Mucosa of descending colon (tissue), 3 donors: ENCODE data around the gene LINGO1. TPM values are rescaled to one million over a fixed set of nuclear protein-coding genes. Genes with fewer than 3 reads are reported as not detected.
A peak's percentile ranks its signal among the peaks of the same experiment; 100 is the strongest.

Experiments
- ATAC-seq: fragments of 200-7000 bp; cut with Tn5 transposase; one replicate; pipeline ENCODE4 v1.9.1; 2020; ENCODE audit warnings: mild to moderate bottlenecking, moderate library complexity
- DNase-seq, 3 donors: peaks; one replicate each; pipeline ENCODE4 v3.0.0-alpha.2; 2020
- H3K36me3 ChIP-seq: fragments of 200-600 bp; one replicate; pipeline ENCODE4 v1.8.0; 2021; ENCODE audit warnings: low read depth, mild to moderate bottlenecking
- H3K4me1 ChIP-seq: fragments of 200-600 bp; one replicate; pipeline ENCODE4 v1.8.0; 2021; ENCODE audit warnings: low read depth, mild to moderate bottlenecking
- H3K4me3 ChIP-seq: fragments of 200-600 bp; one replicate; pipeline ENCODE4 v1.8.0; 2021; ENCODE audit warnings: mild to moderate bottlenecking
- H3K9me3 ChIP-seq: fragments of 200-600 bp; one replicate; pipeline ENCODE4 v1.8.0; 2021; ENCODE audit warnings: mild to moderate bottlenecking
- intact Hi-C, 2 donors: fragments of 100-400 bp; cut with DNase I in 1 of 2; cut with micrococcal nuclease in 1 of 2; formaldehyde crosslinking; loops; one replicate each; pipeline versions ENCODE4 v1.11.0 to v1.11.1; 2022; cut with DNase I, micrococcal nuclease
- long read RNA-seq, 2 donors: library from polyadenylated mRNA; unstranded; transcript quantifications; one replicate each; pipeline ENCODE4 v2.0.0, GENCODE V29; 2019 to 2021
- total RNA-seq, 3 donors: library from RNA; stranded (reverse); fragmentation: NEBNext Ultra II Directional in 2 of 3; extraction: Animal tissue kit (Norgen Biotek cat#: 25700) in 2 of 3; gene quantifications; one replicate each; pipeline versions ENCODE4 v1.2.1 to v1.2.4, GENCODE V29; 2021 to 2023
- TF ChIP-seq, protein P1 (sequence below): fragments of 200-600 bp; IDR thresholded peaks from one replicate; pipeline ENCODE4 v1.8.0; 2022; ENCODE audit warnings: antibody characterized with exemption, mild to moderate bottlenecking
- donor health status: DM: no; HTN: no; CAD: no; lungs with moderate emphysema.
- donor health status: DM: no; HTN: no; CAD: no.
- donor health status: DM: no; HTN: yes; CAD: no.

Gene LINGO1, protein sequence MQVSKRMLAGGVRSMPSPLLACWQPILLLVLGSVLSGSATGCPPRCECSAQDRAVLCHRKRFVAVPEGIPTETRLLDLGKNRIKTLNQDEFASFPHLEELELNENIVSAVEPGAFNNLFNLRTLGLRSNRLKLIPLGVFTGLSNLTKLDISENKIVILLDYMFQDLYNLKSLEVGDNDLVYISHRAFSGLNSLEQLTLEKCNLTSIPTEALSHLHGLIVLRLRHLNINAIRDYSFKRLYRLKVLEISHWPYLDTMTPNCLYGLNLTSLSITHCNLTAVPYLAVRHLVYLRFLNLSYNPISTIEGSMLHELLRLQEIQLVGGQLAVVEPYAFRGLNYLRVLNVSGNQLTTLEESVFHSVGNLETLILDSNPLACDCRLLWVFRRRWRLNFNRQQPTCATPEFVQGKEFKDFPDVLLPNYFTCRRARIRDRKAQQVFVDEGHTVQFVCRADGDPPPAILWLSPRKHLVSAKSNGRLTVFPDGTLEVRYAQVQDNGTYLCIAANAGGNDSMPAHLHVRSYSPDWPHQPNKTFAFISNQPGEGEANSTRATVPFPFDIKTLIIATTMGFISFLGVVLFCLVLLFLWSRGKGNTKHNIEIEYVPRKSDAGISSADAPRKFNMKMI
- 1 to 10 TPM; 1.8 to 2.6 (median 1.9) TPM for total RNA-seq
- long read RNA-seq, donor 1, partial matches to known transcripts, result 0 of 4 reads
- long read RNA-seq, donor 1, other reads (novel, unspliced or antisense), result 0 of 4 reads
- long read RNA-seq, donor 2, result 0 reads

DNA sequence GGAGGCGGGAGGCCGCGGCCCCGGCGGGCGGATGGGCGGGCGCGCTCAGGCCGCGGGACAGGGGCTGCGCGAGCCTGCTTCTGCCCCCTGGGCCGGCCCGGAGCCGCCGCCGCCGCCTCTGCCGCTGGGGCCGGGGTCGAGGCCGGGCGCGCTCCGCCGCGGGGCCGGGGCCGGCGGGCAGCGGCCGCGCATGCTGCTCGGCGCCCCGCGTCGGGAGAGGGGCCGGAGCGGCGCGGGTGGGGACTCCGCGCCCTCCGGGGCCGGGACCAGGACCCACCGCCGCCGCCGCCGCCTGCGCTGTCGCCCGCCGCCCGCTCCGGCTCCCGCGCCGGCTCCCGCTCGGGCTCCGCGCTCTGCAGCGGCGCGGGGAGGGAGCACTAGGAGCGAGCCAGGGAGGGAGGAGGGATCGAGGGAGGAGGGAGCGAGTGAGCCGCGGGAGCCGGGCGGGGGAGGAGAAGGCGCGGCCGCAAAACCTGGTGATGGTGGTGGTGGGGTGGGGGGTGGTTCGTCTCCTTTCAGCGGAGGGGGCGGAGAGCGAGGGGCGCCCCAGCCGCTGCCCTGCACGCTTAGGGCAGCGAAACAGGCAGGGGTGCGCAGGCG, at the start of gene LINGO1:
LINGO1 (minus strand) TSS at position 379 of the 600 bp plus-strand sequence. CDS start 597 bp downstream, outside the sequence.
- Histone ChIP-seq H3K4me3 (no peak within 1 kb of the TSS), H3K4me1 (peaks cover 16% of the 10 kb centered on the region), H3K36me3 (no peaks in the 10 kb centered on the region), H3K9me3 (no peaks in the 10 kb centered on the region)
- TF ChIP-seq, protein P1, sequence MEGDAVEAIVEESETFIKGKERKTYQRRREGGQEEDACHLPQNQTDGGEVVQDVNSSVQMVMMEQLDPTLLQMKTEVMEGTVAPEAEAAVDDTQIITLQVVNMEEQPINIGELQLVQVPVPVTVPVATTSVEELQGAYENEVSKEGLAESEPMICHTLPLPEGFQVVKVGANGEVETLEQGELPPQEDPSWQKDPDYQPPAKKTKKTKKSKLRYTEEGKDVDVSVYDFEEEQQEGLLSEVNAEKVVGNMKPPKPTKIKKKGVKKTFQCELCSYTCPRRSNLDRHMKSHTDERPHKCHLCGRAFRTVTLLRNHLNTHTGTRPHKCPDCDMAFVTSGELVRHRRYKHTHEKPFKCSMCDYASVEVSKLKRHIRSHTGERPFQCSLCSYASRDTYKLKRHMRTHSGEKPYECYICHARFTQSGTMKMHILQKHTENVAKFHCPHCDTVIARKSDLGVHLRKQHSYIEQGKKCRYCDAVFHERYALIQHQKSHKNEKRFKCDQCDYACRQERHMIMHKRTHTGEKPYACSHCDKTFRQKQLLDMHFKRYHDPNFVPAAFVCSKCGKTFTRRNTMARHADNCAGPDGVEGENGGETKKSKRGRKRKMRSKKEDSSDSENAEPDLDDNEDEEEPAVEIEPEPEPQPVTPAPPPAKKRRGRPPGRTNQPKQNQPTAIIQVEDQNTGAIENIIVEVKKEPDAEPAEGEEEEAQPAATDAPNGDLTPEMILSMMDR, result no peak
- DNase-seq, result no peak
- intact Hi-C loops, result loop anchor here in 1 of 2 donors (10.0 kb wide), 1 partner anchor 192 kb away; no protein-coding TSS in a partner anchor
- ATAC-seq, result peak; percentile 29

DNA sequence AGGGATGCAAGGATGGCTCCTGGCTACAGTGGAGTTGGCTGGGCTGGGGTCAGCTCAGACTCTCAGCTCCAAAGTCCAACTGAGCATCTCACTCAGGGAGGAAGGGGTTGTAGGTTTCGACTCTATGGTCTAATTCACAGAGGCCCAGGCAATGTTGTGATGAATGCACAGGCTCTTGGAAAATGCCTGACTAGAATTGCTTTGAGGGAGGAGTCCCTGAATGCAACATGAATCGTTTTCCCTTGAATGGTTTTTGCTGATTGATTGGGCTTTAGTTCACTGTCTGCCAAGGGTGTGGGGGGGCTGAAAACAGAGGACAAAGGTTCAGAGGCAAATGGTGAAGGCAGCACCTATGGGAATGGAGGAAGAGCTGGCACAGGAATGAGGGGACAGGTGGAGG, 48.6 kb upstream of the LINGO1 start:
- Histone ChIP-seq H3K36me3 (no peaks in the 10 kb centered on the region), H3K4me1 (no peaks in the 10 kb centered on the region), H3K9me3 (no peaks in the 10 kb centered on the region), H3K4me3 (no peak overlapping the region)
- TF ChIP-seq, protein P1, result no peak
- ATAC-seq (no peak), DNase-seq (no peak)
- intact Hi-C loops, result no loop called here

DNA sequence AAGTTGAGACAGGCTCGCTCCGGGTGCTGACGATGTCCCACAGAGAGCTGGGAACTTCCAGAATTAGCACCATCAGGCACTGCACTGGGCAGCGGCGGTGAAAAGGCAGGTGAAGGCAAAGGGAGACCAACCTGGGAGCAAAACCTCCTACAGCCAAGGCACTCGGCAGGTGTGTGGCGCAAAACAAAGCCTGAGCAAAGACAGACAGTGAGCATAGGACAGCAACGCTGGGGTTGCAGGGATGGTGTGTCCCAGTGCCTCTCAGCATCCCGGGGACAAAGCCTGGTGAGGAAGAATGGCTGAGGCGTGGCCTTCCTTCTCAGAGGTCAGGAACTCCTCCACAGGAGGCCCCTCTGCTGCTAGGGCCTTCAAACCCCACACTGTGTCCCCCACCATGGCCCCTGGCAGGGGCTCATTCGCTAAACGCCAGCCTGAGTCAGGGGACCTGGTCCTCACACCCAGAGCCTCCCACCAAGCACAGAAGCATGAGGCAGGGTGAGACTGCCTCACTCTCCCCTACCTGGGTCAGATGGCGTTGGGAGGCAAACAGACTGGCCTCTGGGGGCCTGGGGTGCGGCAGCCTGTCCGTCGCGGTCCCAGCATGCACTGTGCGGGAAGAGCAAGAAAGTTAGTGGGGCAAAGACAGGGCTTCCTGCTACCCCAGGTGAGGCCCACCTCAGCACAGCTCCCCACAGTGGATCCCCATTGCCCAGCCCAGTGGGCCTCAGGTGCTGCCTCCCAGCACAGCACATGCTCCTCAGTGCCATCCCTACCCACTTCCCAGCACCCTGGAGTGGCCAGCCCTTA, 44.1 kb upstream of the LINGO1 start:
- TF ChIP-seq, protein P1, result no peak
- ATAC-seq (no peak), DNase-seq (peak in 1 of 3 donors; percentile 29)
- intact Hi-C loops, result no loop called here
- Histone ChIP-seq H3K36me3 (no peaks in the 10 kb centered on the region), H3K9me3 (no peaks in the 10 kb centered on the region), H3K4me1 (no peaks in the 10 kb centered on the region), H3K4me3 (no peak overlapping the region)

DNA sequence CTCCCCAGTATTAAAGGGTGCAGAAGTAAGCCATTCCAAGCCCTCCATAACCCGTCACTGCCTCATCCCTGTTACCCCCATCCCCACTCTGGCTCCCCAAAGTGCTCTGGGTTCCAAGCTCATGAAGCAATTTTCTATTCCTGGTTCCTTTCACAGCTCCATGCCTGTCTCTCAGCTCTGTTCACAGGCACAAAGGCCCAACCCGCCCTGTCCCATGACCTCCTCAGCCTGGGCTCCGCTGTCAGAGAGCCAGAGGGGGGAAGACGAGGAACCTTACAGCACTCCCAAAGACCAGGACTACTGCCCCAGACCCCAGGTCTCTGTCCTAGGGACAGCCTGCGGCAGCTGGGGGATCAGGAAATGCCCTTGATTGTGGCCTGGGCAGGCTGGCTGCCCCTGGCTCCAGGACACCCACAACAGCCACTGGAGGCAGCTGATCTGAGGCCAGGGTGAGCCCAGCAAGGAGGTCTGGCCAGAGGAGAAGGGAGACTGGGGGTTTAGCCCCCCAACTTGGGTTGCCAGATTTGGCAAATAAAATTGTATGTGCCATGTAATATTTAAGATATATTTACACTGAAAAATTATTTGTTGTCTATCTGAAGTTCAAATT, 43.2 kb upstream of the LINGO1 start:
- H3K9me3 ChIP-seq, result no peaks in the 10 kb centered on the region
- no peaks in the 10 kb centered on the region for H3K4me1 ChIP-seq
- TF ChIP-seq, protein P1, result no peak
- H3K4me3 ChIP-seq, result no peak overlapping the region
- intact Hi-C loops, result no loop called here
- DNase-seq (peak in 1 of 3 donors; percentile 18), ATAC-seq (no peak)
- no peaks in the 10 kb centered on the region for H3K36me3 ChIP-seq

DNA sequence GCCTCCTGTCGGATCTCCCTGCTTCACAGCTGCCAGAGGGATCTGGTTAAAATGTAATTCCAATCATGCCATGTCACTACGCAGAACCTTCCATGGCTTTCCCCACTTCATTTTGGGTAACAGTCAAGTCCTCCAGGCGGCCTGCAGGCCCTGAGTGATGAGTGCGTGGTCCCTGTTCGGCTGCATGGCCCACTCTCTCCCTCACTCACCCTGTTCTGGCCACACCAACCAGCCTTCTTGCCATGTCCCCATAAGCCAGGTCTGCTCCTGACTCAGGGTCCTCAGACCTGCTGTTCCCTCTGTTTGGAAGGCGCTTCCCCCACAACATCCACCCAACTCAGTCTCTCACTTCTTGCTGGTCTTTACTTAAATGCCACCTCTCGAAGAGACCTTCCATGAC, 41.6 kb upstream of the LINGO1 start:
- H3K9me3 ChIP-seq, result no peaks in the 10 kb centered on the region
- H3K4me1 ChIP-seq, result no peaks in the 10 kb centered on the region
- no peak overlapping the region for H3K4me3 ChIP-seq
- TF ChIP-seq, protein P1, result no peak
- no peaks in the 10 kb centered on the region for H3K36me3 ChIP-seq
- intact Hi-C loops, result no loop called here
- DNase-seq (peak in 1 of 3 donors; percentile 8), ATAC-seq (no peak)
